GM12864 (cell line): Measurements from ENCODE around the gene ALDH1A2.

Experiments
- DNase-seq: peaks from one replicate; pipeline ENCODE4 v3.0.0-alpha.2; 2011; ENCODE audit warnings: low read depth
- H3K4me3 ChIP-seq: 2 replicates; pipeline ENCODE4 v1.5.1; 2011; ENCODE audit warnings: mild to moderate bottlenecking, low read depth, low read length, control low read depth
- TF ChIP-seq, protein P1 (sequence below): IDR thresholded peaks from 2 replicates; pipeline ENCODE4 v1.5.1; 2011; ENCODE audit warnings: low read depth, mild to moderate bottlenecking, moderate library complexity, low read length, control low read depth, inconsistent platforms; ENCODE audit errors: missing control alignments

The ALDH1A2 gene

DNA sequence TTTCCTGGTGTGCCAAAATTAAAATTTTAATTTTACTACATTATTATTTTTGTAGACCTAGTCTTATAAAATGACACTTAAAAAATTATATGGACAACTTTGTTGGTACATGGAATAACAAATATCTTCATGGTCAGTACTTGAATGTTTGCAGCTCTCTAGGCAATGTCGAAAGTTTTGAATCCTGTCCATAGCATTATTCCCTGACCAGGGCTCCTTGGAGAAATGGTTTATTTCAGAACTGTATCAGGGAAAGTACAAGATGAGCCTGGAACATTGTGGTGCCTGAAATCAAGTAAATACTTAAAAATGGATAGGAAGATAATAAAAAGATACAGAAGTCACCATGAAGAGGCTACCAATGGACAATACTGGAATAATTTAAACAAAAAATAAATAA is 47.6 kb downstream of the ALDH1A2 start:
- no peak overlapping the region for H3K4me3 ChIP-seq
- TF ChIP-seq, protein P1, sequence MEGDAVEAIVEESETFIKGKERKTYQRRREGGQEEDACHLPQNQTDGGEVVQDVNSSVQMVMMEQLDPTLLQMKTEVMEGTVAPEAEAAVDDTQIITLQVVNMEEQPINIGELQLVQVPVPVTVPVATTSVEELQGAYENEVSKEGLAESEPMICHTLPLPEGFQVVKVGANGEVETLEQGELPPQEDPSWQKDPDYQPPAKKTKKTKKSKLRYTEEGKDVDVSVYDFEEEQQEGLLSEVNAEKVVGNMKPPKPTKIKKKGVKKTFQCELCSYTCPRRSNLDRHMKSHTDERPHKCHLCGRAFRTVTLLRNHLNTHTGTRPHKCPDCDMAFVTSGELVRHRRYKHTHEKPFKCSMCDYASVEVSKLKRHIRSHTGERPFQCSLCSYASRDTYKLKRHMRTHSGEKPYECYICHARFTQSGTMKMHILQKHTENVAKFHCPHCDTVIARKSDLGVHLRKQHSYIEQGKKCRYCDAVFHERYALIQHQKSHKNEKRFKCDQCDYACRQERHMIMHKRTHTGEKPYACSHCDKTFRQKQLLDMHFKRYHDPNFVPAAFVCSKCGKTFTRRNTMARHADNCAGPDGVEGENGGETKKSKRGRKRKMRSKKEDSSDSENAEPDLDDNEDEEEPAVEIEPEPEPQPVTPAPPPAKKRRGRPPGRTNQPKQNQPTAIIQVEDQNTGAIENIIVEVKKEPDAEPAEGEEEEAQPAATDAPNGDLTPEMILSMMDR, result no peak
- DNase-seq, result no peak

DNA sequence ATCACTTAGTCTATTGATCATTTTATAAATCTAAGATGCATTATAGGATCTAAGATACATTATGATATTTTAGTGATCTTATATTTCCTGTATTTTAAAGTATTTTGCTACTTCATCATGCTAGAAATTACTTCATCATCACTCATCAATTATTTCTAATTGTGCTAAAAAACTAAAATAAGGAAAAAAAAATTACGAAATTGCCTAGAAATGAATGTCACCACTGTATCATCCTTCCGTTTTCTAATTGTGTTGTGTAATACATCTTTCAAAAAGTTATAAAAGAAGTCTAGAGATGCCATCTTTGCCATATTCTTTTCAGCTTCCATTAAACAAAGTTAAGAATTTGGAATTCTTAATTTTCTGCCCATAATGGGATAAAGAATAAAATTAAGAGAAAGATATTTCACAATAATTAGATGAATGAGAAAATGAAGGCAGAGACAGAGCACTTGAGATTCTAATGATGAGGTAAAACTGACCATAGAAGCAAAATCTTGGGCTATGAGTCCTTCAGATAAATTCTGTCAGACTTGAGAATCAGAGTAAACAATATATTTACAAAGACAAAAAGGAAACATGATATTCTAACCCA is 48.8 kb downstream of the ALDH1A2 start:
- TF ChIP-seq, protein P1, result no peak
- no peak overlapping the region for H3K4me3 ChIP-seq
- no peak for DNase-seq

DNA sequence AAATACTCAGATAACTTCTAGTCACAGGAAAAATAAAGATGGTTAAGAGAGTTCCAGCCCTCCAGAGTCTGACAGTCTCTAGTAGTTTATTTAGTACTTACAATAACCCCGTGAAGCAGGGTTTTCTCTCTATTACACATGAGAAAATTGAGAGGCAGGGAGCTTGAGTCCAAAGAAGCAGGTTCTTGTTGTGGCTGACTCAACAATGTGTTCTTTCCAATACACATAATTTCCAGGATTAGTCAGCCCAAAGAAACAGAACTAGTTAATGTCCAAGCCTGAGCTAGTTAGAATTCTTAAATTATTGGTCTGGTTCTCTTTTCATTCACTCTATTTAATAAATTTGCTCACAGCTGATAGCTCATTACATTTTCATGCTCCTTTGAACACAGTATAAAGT is 49.9 kb downstream of the ALDH1A2 start:
- no peak overlapping the region for H3K4me3 ChIP-seq
- no peak for DNase-seq
- TF ChIP-seq, protein P1, result no peak

DNA sequence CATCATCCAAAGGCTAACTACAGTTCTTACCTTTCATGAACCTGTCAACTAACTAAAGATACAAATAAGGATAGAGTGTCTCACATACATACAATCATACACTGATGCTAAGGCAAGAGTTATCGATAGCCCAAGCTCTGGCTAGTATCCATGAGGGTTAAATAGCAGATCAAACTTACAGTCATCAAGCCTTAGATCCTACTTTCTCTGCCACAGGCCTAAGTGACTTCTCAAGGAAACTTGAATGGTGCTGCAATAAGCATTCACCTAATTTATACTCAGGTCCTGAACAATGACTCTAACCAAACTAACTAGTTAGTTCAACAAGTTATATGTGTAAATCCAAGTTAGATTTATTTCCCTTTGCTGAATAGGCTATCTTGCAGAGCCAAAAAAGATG is 51.0 kb downstream of the ALDH1A2 start:
- DNase-seq, result no peak
- H3K4me3 ChIP-seq, result no peak overlapping the region
- TF ChIP-seq, protein P1, result no peak

GRCh38 chr15:58014040-58014439 is 51.5 kb downstream of the ALDH1A2 start:
- no peak overlapping the region for H3K4me3 ChIP-seq
- TF ChIP-seq, protein P1, result no peak
- no peak for DNase-seq

DNA sequence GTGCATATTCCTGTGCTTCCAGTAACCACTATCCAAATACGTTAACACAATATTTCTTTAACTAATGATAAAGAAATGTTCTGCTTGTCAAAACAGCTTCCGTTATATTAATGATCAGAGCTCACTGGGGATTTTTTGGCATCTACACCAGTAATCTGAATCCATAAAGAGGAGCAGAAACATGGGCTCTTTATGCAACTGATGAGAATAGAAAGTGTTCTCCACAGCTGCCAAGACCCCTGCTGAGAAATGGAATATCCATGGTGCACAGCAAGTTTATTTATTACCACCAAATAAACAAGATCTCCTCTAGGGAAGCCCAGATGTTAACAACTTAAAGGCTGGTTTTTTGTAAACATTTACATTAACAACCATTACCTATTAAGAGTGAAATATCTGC is 54.5 kb downstream of the ALDH1A2 start:
- TF ChIP-seq, protein P1, result no peak
- no peak overlapping the region for H3K4me3 ChIP-seq
- DNase-seq, result no peak

DNA sequence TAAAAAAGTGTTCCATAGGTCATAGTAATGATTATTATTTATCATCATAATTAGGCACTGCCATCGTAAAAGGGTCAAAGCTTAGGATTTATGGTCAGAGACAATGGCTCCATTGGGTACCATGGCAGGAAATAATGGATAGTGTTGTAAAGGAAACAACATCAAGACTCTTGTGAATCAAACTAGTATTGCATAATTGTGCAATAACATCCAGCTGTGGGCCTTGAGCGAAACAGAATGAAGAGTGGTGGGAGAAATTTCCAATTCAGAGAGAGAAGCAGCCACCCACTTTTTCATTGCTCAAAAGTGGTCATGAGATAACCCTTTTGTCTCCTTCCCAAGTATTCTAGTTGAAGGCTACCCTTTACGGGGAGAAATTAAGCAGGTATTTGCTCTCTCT is 61.7 kb downstream of the ALDH1A2 start:
- no peak overlapping the region for H3K4me3 ChIP-seq
- TF ChIP-seq, protein P1, result no peak
- DNase-seq, result no peak
